ENCODE results near the gene HOXB13. TPM values are rescaled to one million over a fixed set of nuclear protein-coding genes. Genes with fewer than 3 reads are reported as not detected.

The HOXB13 gene
- total RNA-seq, 1 donor from 2014 or later, result not detected

- DNase-seq, result no peak
These were observed 20.4 kb upstream of the HOXB13 start for GRCh38 chr17:48748718-48749566.

- DNase-seq, result no peak
These were observed 19.2 kb upstream of the HOXB13 start for GRCh38 chr17:48747445-48748363.

- DNase-seq, result no peak
These were observed 18.4 kb upstream of the HOXB13 start for GRCh38 chr17:48746916-48747444.

- DNase-seq, result no peak
These were observed 17.1 kb upstream of the HOXB13 start for GRCh38 chr17:48745381-48746275.

- no peak for DNase-seq
These were observed 12.0 kb upstream of the HOXB13 start for GRCh38 chr17:48740537-48740936.

GRCh38 chr17:48738803-48739526 lies 10.4 kb upstream of the HOXB13 start:
- DNase-seq, result no peak

- no peak for DNase-seq
These were observed 9.9 kb upstream of the HOXB13 start for GRCh38 chr17:48738424-48738802.

- no peak for DNase-seq
These were observed 8.9 kb upstream of the HOXB13 start for GRCh38 chr17:48737330-48738043.

- DNase-seq, result no peak
These were observed 6.5 kb upstream of the HOXB13 start for GRCh38 chr17:48735062-48735351.

GRCh38 chr17:48734333-48735061 lies 5.9 kb upstream of the HOXB13 start:
- no peak for DNase-seq

- no peak for DNase-seq
These were observed 5.2 kb upstream of the HOXB13 start for GRCh38 chr17:48733632-48734328.

- no peak for DNase-seq
These were observed 4.4 kb upstream of the HOXB13 start for GRCh38 chr17:48732688-48733629.

- no peak for DNase-seq
These were observed 2.8 kb upstream of the HOXB13 start for GRCh38 chr17:48731355-48731754.

GRCh38 chr17:48730240-48730550 lies 1.6 kb upstream of the HOXB13 start:
- DNase-seq, result no peak

GRCh38 chr17:48729335-48730239 lies 1.0 kb upstream of the HOXB13 start:
- DNase-seq, result no peak

- no peak for DNase-seq
These were observed 955 bp downstream of the HOXB13 start for GRCh38 chr17:48727415-48728175.

GRCh38 chr17:48726916-48727286 lies 1.6 kb downstream of the HOXB13 start:
- no peak for DNase-seq
